ENCODE results near the gene KCNJ13.

KCNJ13 gene

GRCh38 chr2:232776435-232776834, at the start of gene KCNJ13:
Gene KCNJ13, minus strand, starts transcription at chr2:232776565. Its CDS starts 5,203 bp downstream, at chr2:232771362.
- DNase-seq (ENCODE audit: extremely low spot score), result no peak
- CTCF ChIA-PET, result no interaction called here
- TF ChIP-seq, protein P1, sequence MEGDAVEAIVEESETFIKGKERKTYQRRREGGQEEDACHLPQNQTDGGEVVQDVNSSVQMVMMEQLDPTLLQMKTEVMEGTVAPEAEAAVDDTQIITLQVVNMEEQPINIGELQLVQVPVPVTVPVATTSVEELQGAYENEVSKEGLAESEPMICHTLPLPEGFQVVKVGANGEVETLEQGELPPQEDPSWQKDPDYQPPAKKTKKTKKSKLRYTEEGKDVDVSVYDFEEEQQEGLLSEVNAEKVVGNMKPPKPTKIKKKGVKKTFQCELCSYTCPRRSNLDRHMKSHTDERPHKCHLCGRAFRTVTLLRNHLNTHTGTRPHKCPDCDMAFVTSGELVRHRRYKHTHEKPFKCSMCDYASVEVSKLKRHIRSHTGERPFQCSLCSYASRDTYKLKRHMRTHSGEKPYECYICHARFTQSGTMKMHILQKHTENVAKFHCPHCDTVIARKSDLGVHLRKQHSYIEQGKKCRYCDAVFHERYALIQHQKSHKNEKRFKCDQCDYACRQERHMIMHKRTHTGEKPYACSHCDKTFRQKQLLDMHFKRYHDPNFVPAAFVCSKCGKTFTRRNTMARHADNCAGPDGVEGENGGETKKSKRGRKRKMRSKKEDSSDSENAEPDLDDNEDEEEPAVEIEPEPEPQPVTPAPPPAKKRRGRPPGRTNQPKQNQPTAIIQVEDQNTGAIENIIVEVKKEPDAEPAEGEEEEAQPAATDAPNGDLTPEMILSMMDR (IDR thresholded peaks at IDR 0.05; ENCODE audit: control extremely low read depth, extremely low read depth, low read depth, missing control alignments), result no peak
- POLR2A ChIA-PET, result no interaction called here

DNA sequence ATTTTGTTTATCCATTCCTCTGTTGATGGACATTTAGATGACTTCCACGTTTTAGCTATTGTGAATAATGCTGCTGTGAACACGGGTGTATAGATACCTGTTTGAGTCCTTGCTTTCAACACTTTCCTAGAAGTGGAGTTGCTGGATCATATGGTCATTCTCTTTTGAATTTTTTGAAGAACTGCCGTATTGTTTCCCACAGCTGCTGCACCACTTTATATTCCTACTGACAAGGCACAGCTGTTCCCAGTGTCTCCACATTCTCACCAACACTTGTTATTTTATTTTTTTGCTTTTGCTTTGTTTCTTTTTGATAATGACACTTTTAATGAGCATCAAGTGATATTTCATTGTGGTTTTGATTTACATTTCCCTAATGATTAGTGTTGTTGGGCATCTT, 41.4 kb upstream of the KCNJ13 start:
- DNase-seq (ENCODE audit: extremely low spot score), result no peak
- ChIA-PET CTCF (interaction anchor here (1.8 to 1.9 kb wide), 2 partner anchors 11 to 15 kb away, joined by 5 to 9 read pairs; no protein-coding TSS in a partner anchor), POLR2A (no interaction called here)
- TF ChIP-seq, protein P1 (IDR thresholded peaks at IDR 0.05; ENCODE audit: control extremely low read depth, extremely low read depth, low read depth, missing control alignments), result no peak

- no peak for DNase-seq (ENCODE audit: extremely low spot score)
- POLR2A ChIA-PET, result no interaction called here
- CTCF ChIA-PET, result interaction anchor here (1.0 to 1.7 kb wide), 4 partner anchors 16 to 624 kb away, joined by 3 to 4 read pairs (median 3); no protein-coding TSS in a partner anchor
- TF ChIP-seq, protein P1 (IDR thresholded peaks at IDR 0.05; ENCODE audit: control extremely low read depth, extremely low read depth, low read depth, missing control alignments), result no peak
Measured at GRCh38 chr2:232816657-232817056, 40.3 kb upstream of the KCNJ13 start.

GRCh38 chr2:232815569-232815968, 39.2 kb upstream of the KCNJ13 start:
- ChIA-PET CTCF (interaction anchor here (0.8 to 1.7 kb wide), 6 partner anchors 17 to 625 kb away, joined by 3 to 4 read pairs (median 3); no protein-coding TSS in a partner anchor), POLR2A (no interaction called here)
- TF ChIP-seq, protein P1 (IDR thresholded peaks at IDR 0.05; ENCODE audit: control extremely low read depth, extremely low read depth, low read depth, missing control alignments), result no peak
- DNase-seq (ENCODE audit: extremely low spot score), result no peak

GRCh38 chr2:232810444-232810843, 34.1 kb upstream of the KCNJ13 start:
- POLR2A ChIA-PET, result no interaction called here
- no peak for DNase-seq (ENCODE audit: extremely low spot score)
- CTCF ChIA-PET, result interaction anchor here (1.0 to 2.5 kb wide), 7 partner anchors 9 to 444 kb away, joined by 3 to 14 read pairs (median 4); no protein-coding TSS in a partner anchor
- TF ChIP-seq, protein P1 (IDR thresholded peaks at IDR 0.05; ENCODE audit: control extremely low read depth, extremely low read depth, low read depth, missing control alignments), result no peak

GRCh38 chr2:232809349-232810124, 33.2 kb upstream of the KCNJ13 start:
- TF ChIP-seq, protein P1 (IDR thresholded peaks at IDR 0.05; ENCODE audit: control extremely low read depth, extremely low read depth, low read depth, missing control alignments), result no peak
- ChIA-PET POLR2A (interaction anchor here (0.6 kb wide), 1 partner anchor 24 kb away, joined by 5 read pairs; no protein-coding TSS in a partner anchor), CTCF (interaction anchor here (0.8 to 2.5 kb wide), 9 partner anchors 10 to 445 kb away, joined by 3 to 14 read pairs (median 4); no protein-coding TSS in a partner anchor)
- DNase-seq (ENCODE audit: extremely low spot score), result no peak
